CD4-positive, alpha-beta T cell treated with Interleukin-6 at 100 ng/mL for 8 hours (primary cell): ENCODE measurements around the gene OR2J2.
"Not testable (repeated sequence)": the region's sequence is repeated elsewhere in the genome, so short reads cannot be mapped to it uniquely, and the experiment has no call there.

Experiments used
- DNase-seq: peaks from one replicate; pipeline ENCODE4 v3.0.0-alpha.2; 2020; ENCODE audit warnings: mixed read lengths, low spot score

The OR2J2 gene

DNA sequence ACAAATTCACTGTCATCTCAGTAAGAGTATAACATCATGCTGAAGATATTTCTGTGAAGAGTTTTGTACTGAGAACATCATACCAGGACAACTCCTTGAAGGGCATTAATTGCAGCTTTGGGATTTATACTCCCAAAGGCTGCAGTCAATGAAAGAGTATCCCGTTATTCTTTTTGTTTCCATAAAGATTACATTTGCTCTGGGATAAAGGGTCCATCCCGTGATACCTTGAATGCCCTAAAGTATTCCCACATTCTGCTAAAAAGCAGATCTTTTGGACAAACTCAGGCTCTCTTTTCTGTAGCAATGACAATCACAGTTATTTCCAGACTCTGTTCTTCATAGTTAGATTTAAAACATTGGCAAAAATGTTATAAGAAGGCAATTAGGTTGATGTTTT, at the start of gene OR2J2:
Gene OR2J2, plus strand, starts transcription at position 301 of the 400 bp plus-strand sequence. CDS start 2,729 bp downstream, outside the sequence.
- DNase-seq = not testable (repeated sequence)

DNA sequence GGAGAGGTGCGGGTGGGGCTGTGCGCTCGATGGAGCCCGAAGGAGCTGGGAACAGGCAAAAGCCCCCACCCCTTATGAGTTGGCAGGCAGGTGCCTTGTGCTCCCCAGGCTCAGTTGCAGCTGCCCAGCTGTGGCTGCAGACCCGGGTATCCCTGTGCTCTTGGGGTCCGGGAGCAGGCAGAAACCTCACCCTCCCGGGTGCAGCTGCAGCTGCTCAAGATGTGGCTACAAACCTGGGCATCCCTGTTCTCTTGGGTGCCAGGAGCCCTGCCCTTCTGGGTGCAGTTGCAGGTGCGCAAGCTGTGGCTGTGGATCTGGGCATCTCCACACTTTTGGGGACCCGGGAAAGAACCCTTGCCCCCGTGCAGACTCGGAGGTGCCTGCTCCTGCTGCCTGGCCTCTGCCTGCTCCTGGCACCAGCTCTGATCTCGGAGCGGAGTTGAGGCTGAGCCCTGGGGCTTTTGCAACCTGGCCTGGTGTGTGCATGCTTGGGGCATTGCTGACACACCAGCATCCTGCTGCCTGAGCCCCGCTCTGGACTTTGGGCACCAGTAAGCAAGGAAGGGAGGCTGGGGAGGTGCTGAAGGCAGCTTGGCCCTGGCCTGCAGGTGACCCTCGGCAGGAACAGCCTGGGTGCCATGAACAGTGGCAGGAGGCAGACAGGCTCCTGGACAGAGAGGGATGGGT, 41.2 kb upstream of the OR2J2 start:
- no peak for DNase-seq

DNA sequence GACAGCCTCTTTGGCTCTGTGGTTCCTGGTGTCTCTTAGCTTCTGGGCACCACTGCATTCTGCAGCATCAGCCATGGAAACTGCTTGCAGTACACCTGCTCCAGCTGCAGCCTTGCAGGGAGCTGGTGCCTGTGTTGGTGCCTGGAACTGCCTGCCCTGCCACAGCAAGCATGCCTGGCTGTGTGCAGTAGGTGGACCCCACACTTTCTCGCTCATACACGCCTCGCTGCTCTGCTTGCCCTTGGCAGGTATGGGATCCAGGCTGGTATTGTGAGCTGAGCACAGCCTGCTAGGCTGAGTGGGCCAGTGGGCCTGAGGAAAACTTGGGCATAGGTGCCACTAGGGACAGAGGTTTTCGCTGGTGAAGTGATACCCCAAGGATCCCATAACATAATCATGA, 40.1 kb upstream of the OR2J2 start:
- no peak for DNase-seq

DNA sequence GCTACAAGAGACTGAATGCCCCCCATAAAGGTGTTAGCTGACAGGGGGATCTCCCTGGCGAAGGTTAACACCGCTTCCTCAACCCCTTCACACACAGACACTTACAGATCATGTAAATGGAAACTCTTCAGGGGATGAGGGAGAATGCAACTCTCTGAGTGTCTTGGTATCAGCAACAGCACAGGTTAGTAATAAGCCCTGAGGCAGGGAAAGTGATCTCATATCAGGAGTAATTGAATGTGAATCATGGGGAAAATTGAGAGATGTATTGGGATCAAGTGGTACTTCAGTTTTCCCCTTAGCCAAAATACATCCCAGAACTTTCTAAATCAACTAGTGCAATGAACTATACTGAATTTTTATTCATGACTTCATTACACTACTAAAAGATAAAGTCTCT, 39.0 kb upstream of the OR2J2 start:
- DNase-seq = no peak

DNA sequence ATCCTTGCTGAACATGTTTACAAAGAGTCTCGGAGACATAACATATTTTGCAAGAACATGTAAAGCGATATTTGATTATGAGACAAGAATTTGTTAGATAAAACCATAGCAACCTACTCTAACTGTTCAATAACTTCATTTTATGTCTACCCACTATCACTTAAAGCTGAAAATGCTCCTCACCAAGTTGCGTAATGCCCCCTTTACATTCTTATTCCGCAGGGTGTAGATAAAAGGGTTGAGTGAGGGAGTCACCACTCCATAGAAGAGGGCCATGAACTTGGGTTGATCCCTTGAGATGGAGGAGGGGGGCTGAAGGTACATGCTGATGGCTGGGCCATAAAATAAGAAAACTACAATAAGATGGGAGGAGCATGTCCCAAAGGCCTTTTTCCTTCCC, 33.0 kb upstream of the OR2J2 start:
- no peak for DNase-seq

DNA sequence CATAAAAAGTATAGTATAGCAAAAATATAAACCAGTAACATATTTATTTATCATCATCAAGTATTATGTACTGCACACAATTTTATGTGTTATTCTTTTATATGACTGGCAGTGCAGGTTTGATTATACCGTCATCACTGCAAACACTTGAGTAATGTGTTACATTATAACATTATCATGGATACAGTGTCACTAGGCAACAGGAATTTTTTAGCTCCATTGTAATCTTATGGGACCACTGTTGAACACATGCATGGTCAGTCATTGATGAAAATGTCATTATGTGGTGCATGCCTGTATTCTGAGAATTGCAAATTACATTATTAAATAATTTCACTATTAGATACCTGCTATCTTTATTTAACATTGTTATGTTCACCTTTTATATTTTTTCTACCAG, 29.1 kb upstream of the OR2J2 start:
- DNase-seq = no peak

DNA sequence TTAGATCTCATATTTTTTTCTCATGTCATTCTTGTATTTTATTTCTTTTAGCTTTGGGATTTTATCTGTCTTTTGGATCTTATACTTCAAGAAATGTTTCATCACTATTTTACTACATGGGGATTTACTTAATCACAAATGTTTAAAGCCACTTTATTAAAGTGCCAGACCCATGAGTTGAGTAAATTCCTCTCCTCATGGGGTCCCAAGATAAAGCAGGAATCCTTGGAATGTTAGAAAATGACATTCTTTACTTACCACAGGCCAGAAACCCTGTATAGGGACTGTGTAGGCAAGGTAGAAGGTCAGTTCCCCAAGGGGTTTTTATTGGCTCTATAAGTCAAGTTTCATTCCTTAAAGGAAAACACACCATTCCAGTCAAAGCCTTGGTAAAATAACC, 28.4 kb upstream of the OR2J2 start:
- no peak for DNase-seq

DNA sequence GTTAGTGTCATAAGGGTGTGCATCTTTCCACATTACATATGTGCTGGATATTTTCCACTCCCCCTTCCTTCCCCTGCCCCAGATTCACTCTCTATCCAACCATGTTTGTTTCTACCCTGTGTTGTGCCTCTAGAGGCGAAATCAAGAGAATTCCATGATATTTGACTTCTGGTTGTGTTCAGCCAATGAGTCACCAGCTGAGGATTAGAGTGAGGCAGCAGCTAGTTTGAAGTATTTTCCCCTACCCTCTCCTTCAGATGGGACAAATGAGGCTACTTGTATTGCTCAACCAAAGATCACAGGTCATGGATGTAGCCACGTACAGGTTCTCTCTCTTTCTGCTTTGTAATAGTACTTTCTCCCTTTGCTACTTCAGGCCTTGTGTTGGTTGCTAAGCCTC, 24.5 kb upstream of the OR2J2 start:
- DNase-seq = no peak

DNA sequence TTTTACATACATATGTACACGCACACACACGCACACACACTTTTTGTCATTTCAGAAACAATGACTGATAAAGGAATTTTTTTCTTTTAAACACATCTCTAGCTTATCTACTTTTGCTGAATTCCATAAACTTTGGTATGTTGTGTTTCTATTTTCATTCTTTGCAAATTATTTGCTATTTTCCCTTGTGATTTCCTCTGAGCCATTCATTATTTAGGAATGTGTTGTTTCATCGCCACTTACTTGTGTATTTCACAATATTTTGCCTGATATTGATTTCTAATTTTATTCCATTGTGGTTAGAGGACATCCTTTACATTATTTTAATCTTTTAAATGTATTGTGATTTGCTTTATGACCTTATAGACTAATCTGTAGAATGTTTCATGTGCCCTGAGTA, 23.6 kb upstream of the OR2J2 start:
- DNase-seq = no peak

DNA sequence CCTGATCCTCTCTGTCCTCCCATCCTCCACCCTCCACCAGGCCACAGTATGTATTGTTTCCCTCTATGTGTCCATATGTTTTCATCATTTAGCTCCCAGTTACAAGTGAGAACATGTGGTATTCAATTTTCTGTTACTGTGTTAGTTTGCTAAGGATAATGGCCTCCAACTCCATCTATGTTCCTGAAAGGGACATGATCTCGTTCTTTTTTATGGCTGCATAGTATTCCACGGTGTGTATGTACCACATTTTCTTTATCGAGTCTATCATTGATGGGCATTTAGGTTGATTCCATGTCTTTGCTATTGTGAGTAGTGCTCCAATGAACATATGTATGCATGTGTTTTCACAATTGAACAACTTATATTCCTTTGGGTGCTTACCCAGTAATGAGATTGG, 21.3 kb upstream of the OR2J2 start:
- not testable (repeated sequence) for DNase-seq

DNA sequence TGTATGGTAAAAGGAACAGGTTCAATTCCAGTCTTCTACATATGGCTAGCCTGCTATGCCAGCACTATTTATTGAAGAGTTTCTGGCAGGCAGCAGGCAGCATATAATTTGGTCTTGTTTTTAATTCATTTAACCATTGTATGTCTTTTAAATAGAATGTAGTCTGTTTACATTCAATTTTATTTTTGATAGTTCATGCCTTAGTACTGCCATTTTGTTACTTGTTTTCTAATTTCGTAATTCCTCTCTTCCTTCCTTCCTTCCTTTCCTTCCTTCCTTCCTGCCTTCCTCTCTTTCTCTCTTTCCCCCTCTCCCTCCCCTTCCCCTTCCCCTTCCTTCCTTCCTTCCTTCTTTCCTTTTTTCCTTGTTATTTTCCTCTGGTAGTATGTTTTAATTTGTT, 17.6 kb upstream of the OR2J2 start:
- DNase-seq = no peak

DNA sequence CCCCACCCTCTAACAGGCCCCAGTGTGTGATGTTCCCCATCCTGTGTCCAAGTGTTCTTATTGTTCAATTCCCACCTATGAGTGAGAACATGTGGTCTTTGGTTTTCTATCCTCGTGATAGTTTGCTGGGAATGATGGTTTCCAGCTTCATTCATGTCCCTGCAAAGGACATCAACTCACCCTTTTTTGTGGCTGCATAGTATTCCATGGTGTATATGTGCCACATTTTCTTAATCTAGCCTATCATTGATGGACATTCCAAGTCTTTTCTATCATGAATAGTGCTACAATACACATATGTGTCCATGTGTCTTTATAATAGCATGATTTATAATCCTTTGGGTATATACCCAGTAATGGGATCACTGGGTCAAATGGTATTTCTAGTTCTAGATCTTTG, 15.5 kb upstream of the OR2J2 start:
- DNase-seq = not testable (repeated sequence)

DNA sequence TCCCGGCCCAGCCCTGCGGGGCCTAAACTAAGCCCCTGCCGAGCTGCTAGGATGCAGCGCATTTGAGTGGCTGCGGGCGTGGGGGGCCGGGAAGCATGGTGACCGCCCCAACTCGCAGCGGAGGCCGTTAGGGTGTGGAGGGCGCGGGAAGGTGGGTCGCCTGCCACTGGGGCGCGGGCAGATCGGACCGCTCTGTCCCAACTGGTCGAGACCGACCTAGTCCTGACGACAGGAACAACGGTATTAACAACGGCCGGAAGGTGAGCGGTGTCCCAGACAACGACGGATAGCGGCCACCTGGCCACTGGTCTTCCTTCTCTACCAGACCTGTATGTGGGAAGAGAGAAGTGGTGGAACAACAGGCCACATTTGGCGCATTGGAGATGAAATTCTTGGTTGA, 10.8 kb upstream of the OR2J2 start:
- DNase-seq = not testable (repeated sequence)

DNA sequence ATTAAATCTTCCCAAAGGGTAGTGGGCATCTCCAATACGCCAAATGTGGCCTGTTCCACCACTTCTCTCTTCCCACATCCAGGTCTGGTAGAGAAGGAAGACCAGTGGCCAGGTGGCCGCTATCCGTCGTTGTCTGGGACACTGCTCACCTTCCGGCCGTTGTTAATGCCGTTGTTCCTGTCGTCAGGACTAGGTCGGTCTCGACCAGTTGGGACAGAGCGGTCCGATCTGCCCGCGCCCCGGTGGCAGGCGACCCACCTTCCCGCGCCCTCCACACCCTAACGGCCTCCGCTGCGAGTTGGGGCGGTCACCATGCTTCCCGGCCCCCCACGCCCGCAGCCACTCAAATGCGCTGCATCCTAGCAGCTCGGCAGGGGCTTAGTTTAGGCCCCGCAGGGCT, 5.1 kb upstream of the OR2J2 start:
- not testable (repeated sequence) for DNase-seq

DNA sequence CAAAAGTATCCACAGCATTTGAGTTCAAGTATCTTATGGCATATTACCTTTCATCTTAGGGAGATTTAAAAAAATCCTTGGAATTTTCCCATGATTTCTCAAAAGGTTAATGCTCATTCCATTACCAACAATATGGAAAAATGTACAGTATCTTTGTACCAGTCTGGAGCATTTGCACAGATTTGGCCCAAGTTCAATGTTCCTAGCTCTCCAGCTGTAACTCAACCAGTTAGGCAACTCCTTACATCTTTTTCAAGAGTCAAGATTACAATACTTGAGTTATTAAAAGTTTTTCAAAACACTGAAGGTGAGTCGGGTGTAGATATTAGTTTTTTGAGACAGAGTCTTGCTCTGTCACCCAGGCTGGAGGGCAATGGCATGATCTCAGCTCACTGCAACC, 1.0 kb downstream of the OR2J2 start:
- no peak for DNase-seq

DNA sequence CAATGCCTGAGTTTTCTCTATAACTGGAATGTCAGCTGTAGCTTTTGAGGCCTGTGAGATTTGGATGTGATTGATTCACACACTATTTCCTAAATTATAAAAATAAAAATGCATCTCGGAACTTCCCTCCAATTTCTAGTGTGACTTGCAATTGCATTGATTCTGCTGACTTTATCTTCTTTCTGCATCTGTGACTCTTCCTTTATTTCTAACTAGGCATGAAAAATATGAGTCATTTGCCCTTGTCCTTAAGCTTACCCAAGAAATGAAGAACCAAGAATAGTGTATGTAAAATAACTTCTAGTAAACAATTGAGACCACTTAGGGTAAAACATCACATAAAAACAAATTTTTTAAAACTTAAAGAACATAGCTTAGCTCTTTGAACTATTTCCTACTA, 12.9 kb downstream of the OR2J2 start:
- DNase-seq = no peak

DNA sequence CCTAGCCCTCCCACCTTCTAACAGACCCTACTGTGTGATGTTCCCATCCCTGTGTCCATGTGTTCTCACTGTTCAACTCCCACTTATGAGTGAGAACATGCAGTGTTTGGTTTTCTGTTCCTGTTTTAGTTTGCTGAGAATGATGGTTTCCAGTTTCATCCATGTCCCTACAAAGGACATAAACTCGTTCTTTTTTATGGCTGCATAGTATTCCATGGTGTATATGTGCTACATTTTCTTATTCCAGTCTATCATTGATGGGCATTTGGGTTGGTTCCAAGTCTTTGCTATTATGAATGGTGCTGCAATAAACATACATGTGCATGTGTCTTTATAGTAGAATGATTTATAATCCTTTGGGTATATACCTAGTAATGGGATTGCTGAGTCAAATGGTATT, 18.0 kb downstream of the OR2J2 start:
- DNase-seq = not testable (repeated sequence)

DNA sequence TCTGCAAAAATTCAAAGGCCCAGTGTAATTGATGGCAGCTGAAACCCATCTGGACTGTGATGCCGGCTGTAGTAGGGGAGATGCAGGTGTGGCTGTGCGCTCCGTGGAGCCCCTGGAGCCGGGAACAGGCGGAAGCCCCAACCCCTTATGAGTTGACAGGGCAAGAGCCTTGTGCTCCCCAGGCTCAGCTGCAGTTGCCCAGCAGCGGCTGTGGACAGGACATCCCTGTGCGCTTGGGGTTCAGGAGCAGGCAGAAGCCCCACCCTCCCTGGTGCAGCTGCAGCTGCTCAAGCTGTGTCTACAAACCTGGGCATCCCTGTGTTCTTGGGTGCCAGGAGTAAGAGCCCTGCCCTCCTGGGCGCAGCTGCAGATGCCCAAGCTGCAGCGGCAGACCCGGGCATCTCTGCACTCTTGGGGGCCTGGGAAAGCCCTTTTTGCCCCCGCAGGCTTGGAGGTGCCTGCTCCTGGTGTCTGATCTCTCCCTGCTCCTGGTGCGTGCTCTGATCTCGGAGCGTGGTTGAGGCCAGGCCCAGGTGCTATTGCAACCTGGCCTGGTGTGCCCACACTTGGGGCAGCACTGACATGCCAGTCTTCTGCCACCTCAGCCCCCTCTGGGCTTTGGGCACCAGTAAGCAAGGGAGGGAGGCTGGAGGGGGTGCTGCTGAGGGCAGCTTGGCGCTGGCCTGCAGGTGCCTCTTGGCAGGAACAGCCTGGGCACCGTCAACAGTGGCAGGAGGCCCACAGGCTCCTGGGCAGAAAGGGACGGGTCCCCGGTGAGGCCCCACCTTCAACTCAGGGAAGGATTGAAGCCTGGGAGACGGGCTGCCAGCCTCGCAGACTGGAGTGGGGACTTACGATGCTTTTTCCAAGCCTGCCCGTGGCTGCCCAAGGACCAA, 30.3 kb downstream of the OR2J2 start:
- DNase-seq = no peak

DNA sequence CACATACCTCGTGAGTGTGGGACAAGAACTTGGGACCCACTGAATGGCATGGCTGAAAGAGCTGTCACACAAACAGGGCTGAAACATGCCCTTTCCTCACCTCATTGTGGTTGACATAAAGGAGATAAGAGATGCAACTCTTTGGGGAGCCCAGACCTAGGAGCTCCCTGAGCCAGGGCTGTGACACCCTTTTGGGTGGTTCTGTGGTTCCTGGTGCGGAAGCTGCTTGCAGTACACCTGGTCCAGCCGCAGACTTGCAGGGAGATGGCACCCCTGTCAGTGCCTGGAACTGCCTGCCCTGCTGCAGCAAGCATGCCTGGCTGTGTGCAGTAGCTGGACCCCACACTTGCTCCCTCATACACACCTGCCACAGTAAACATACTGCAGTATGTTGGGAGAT, 31.3 kb downstream of the OR2J2 start:
- DNase-seq = no peak

DNA sequence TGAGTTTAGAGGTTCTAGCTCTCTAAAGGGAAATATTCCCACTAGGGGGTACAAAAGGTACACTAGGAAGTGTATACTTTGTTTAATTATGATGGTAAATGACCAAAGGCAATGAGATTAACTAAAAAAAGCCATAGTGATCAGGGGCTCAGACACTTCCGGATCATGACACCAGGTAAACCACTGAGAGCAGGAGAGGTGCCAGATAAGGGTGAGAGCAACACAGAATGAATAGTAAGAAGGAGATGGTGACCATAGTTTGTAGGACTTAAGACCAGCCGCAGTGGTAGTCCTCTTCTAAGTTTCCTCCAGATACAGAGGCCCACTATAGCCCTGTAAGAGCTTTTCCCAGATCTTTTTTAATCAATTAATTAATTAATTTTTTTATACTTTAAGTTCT, 40.8 kb downstream of the OR2J2 start:
- no peak for DNase-seq

DNA sequence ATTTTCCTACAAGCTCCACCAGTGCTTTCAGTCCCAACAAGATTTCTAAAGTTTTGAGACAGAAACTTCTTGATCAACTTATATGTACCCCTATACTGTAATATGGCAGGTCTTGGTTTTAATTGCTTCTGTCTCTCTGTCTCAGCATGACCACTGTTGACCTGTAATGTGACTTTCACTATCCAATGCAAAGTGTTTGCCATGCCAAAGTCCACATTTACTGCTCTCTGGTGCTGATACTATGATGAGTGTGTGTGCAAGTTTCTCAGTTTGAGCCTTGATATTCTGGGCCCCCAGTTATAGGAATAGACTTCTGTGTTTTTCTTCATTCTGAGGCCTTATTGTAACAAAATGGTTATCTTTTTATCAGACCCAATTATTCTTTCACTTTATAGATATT, 45.8 kb downstream of the OR2J2 start:
- no peak for DNase-seq

DNA sequence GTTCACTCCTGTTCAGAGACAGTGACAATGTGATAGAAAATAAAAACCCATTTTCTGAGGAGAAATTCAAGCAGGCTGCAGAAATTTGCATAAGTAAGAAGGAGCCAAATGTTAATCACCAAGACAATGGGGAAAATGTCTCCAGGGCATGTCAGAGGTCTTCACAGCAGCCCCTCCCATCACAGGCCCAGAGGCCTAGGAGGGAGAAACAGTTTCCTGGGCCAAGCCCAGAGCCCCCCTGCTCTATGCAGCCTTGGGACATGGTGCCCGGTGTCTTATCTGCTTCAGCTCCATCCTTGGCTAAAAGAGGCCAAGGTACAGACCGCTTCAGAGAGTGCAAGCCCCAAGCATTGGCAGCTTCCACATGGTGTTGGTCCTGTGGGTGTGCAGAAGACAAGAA, 46.5 kb downstream of the OR2J2 start:
- not testable (repeated sequence) for DNase-seq

DNA sequence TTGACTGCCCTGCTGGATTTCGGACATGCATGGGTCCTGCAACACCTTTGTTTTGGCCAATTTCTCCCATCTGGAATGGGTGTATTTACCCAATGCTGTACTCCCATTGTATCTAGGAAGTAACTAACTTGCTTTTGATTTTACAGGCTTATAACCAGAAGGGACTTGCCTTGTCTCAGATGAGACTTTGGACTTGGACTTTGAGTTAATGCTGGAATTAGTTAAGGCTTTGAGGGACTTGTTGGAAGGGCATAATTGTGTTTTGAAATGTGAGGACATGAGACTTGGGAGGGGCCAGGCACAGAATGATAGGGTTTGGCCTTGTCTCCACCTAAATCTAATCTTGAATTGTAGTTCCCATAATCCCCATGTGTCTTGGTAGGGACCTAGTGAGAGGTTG, 47.3 kb downstream of the OR2J2 start:
- not testable (repeated sequence) for DNase-seq
